GM23248 (cell line): ENCODE measurements around the gene CORO2A.

ENCODE experiments used
- EZH2 ChIP-seq: fragments of 200-600 bp; sonication (generic); IDR thresholded peaks from 2 replicates; pipeline ENCODE4 v1.6.1; 2018; ENCODE audit warnings: antibody characterized with exemption, mild to moderate bottlenecking; ENCODE audit not compliant: insufficient read depth, poor library complexity, severe bottlenecking
- EZH2phosphoT487 ChIP-seq: fragments of 200-600 bp; sonication (generic); IDR thresholded peaks from 2 replicates; pipeline ENCODE4 v1.6.1; 2018; ENCODE audit warnings: antibody characterized with exemption, moderate library complexity, mild to moderate bottlenecking, low read depth; ENCODE audit not compliant: insufficient read depth

- TF ChIP-seq EZH2phosphoT487 (no peak), EZH2 (no peak)
These were observed 106.5 kb downstream of the CORO2A start for GRCh38 chr9:98085944-98086343.
